ENCODE results near the gene DLL4. TPM values are rescaled to one million over a fixed set of nuclear protein-coding genes. Genes with fewer than 3 reads are reported as not detected.

DLL4 gene
- total and polyA plus RNA-seq, 2 experiments from 2014 or later: not detected

- Histone ChIP-seq H3K9me3 (ENCODE audit: low read depth) (no peaks in the 10 kb centered on the region), H4K20me1 (ENCODE audit: insufficient read depth) (no peaks in the 10 kb centered on the region), H3K27me3 (replicated peaks; ENCODE audit: insufficient read depth) (no peaks in the 10 kb centered on the region), H3F3A (ENCODE audit: insufficient read depth) (0 out of 2 replicates have a peak, but pooled peaks cover 4% of the 10 kb centered on the region), H3K27ac (no peak overlapping the region), H3K79me2 (ENCODE audit: insufficient read depth) (no peaks in the 10 kb centered on the region), H3K36me3 (ENCODE audit: low read depth) (no peaks in the 10 kb centered on the region), H2AFZ (no peak overlapping the region), H3K4me3 (no peak overlapping the region), H3K4me2 (ENCODE audit: unreplicated experiment) (no peak overlapping the region), H3K9me2 (ENCODE audit: insufficient read depth) (no peaks in the 10 kb centered on the region), H3K9ac (no peak overlapping the region), H3K4me1 (ENCODE audit: insufficient read depth) (peaks cover 17% of the 10 kb centered on the region)
- in situ Hi-C loops (cut with MboI): loop anchor here (10.0 kb wide), 1 partner anchor 263 kb away; no protein-coding TSS in a partner anchor
- TF ChIP-seq EZH2 (IDR thresholded peaks at IDR 0.05; ENCODE audit: insufficient read depth, poor library complexity, severe bottlenecking): no peak
- TF ChIP-seq EZH2phosphoT487 (IDR thresholded peaks at IDR 0.05; ENCODE audit: insufficient read depth, low read depth): no peak
- 73 to 90% methylated on average over 2 of the region's 2 CpGs for WGBS, 2 experiments (ENCODE audit: low coverage in 1 of 2, low lambda C conversion rate in 2 of 2, missing lambda C conversion rate in 2 of 2)
- no peak for DNase-seq
Measured at GRCh38 chr15:40911693-40912092, 17.4 kb upstream of the DLL4 start.

GRCh38 chr15:40912478-40912877 is 16.7 kb upstream of the DLL4 start:
- H4K20me1 ChIP-seq (ENCODE audit: insufficient read depth): no peaks in the 10 kb centered on the region
- in situ Hi-C loops (cut with MboI): loop anchor here (10.0 kb wide), 1 partner anchor 262 kb away; no protein-coding TSS in a partner anchor
- TF ChIP-seq EZH2 (IDR thresholded peaks at IDR 0.05; ENCODE audit: insufficient read depth, poor library complexity, severe bottlenecking) (no peak), EZH2phosphoT487 (IDR thresholded peaks at IDR 0.05; ENCODE audit: insufficient read depth, low read depth) (no peak)
- no peak overlapping the region for H3K9ac ChIP-seq
- DNase-seq: no peak
- peaks cover 11% of the 10 kb centered on the region for H3K4me1 ChIP-seq (ENCODE audit: insufficient read depth)
- H3K9me3 ChIP-seq (ENCODE audit: low read depth): no peaks in the 10 kb centered on the region
- H2AFZ ChIP-seq: no peak overlapping the region
- H3K9me2 ChIP-seq (ENCODE audit: insufficient read depth): no peaks in the 10 kb centered on the region
- no peaks in the 10 kb centered on the region for H3K79me2 ChIP-seq (ENCODE audit: insufficient read depth)
- H3K4me2 ChIP-seq (ENCODE audit: unreplicated experiment): no peak overlapping the region
- H3K27me3 ChIP-seq (replicated peaks; ENCODE audit: insufficient read depth): no peaks in the 10 kb centered on the region
- no peak overlapping the region for H3K27ac ChIP-seq
- no peaks in the 10 kb centered on the region for H3K36me3 ChIP-seq (ENCODE audit: low read depth)
- WGBS, 2 experiments (ENCODE audit: low coverage in 1 of 2, low lambda C conversion rate in 2 of 2, missing lambda C conversion rate in 2 of 2): 86 to 93% methylated on average over 6 of the region's 6 CpGs
- H3K4me3 ChIP-seq: no peak overlapping the region
- H3F3A ChIP-seq (ENCODE audit: insufficient read depth): 0 out of 2 replicates have a peak, but pooled peaks cover 4% of the 10 kb centered on the region

GRCh38 chr15:40914013-40914412 is 15.1 kb upstream of the DLL4 start:
- Histone ChIP-seq H3K9me3 (ENCODE audit: low read depth) (no peaks in the 10 kb centered on the region), H3K4me1 (ENCODE audit: insufficient read depth) (peaks cover 11% of the 10 kb centered on the region), H3K4me2 (ENCODE audit: unreplicated experiment) (no peak overlapping the region), H3K27ac (no peak overlapping the region), H3K9me2 (ENCODE audit: insufficient read depth) (no peaks in the 10 kb centered on the region), H3K79me2 (ENCODE audit: insufficient read depth) (no peaks in the 10 kb centered on the region), H3K9ac (no peak overlapping the region), H2AFZ (no peak overlapping the region), H3K27me3 (replicated peaks; ENCODE audit: insufficient read depth) (no peaks in the 10 kb centered on the region), H4K20me1 (ENCODE audit: insufficient read depth) (no peaks in the 10 kb centered on the region), H3F3A (ENCODE audit: insufficient read depth) (0 out of 2 replicates have a peak, but pooled peaks cover 3% of the 10 kb centered on the region), H3K4me3 (no peak overlapping the region), H3K36me3 (ENCODE audit: low read depth) (no peaks in the 10 kb centered on the region)
- 88 to 95% methylated on average over 12 of the region's 12 CpGs for WGBS, 2 experiments (ENCODE audit: low coverage in 1 of 2, low lambda C conversion rate in 2 of 2, missing lambda C conversion rate in 2 of 2)
- DNase-seq: no peak
- TF ChIP-seq EZH2 (IDR thresholded peaks at IDR 0.05; ENCODE audit: insufficient read depth, poor library complexity, severe bottlenecking) (no peak), EZH2phosphoT487 (IDR thresholded peaks at IDR 0.05; ENCODE audit: insufficient read depth, low read depth) (no peak)
- in situ Hi-C loops (cut with MboI): loop anchor here (10.0 kb wide), 1 partner anchor 261 kb away; no protein-coding TSS in a partner anchor

GRCh38 chr15:40914486-40914885 is 14.7 kb upstream of the DLL4 start:
- WGBS, 2 experiments (ENCODE audit: low coverage in 1 of 2, low lambda C conversion rate in 2 of 2, missing lambda C conversion rate in 2 of 2): 76 to 80% methylated on average over 8 of the region's 8 CpGs
- H3K4me2 ChIP-seq (ENCODE audit: unreplicated experiment): no peak overlapping the region
- no peak overlapping the region for H3K27ac ChIP-seq
- no peaks in the 10 kb centered on the region for H3F3A ChIP-seq (ENCODE audit: insufficient read depth)
- no peak for DNase-seq
- H4K20me1 ChIP-seq (ENCODE audit: insufficient read depth): no peaks in the 10 kb centered on the region
- H3K36me3 ChIP-seq (ENCODE audit: low read depth): no peaks in the 10 kb centered on the region
- no peaks in the 10 kb centered on the region for H3K9me3 ChIP-seq (ENCODE audit: low read depth)
- no peaks in the 10 kb centered on the region for H3K79me2 ChIP-seq (ENCODE audit: insufficient read depth)
- in situ Hi-C loops (cut with MboI): loop anchor here (10.0 kb wide), 1 partner anchor 260 kb away; no protein-coding TSS in a partner anchor
- no peak overlapping the region for H3K9ac ChIP-seq
- no peak for TF ChIP-seq EZH2phosphoT487 (IDR thresholded peaks at IDR 0.05; ENCODE audit: insufficient read depth, low read depth)
- TF ChIP-seq EZH2 (IDR thresholded peaks at IDR 0.05; ENCODE audit: insufficient read depth, poor library complexity, severe bottlenecking): no peak
- no peak overlapping the region for H2AFZ ChIP-seq
- H3K4me1 ChIP-seq (ENCODE audit: insufficient read depth): peaks cover 11% of the 10 kb centered on the region
- no peaks in the 10 kb centered on the region for H3K9me2 ChIP-seq (ENCODE audit: insufficient read depth)
- no peaks in the 10 kb centered on the region for H3K27me3 ChIP-seq (replicated peaks; ENCODE audit: insufficient read depth)
- no peak overlapping the region for H3K4me3 ChIP-seq

All from GM23248 (cell line).